Urinary bladder (tissue), 4 donors: ENCODE measurements around the gene MSMO1. TPM values are rescaled to one million over a fixed set of nuclear protein-coding genes. Genes with fewer than 3 reads are reported as not detected.
A peak's percentile ranks its signal among the peaks of the same experiment; 100 is the strongest.
"Not testable (repeated sequence)": the region's sequence is repeated elsewhere in the genome, so short reads cannot be mapped to it uniquely, and the experiment has no call there.

Experiments used
- DNase-seq: peaks from one replicate; pipeline ENCODE4 v3.0.0-alpha.2; 2015; ENCODE audit errors: extremely low spot score
- H3K27ac ChIP-seq: one replicate; pipeline ENCODE4 v1.5.1; 2013; ENCODE audit warnings: low read depth, mild to moderate bottlenecking, moderate library complexity
- H3K36me3 ChIP-seq: one replicate; pipeline ENCODE4 v1.6.1; 2013; ENCODE audit warnings: mild to moderate bottlenecking, moderate library complexity; ENCODE audit not compliant: insufficient read depth
- H3K4me1 ChIP-seq: one replicate; pipeline ENCODE4 v1.6.1; 2013; ENCODE audit warnings: mild to moderate bottlenecking, moderate library complexity; ENCODE audit not compliant: insufficient read depth
- H3K4me3 ChIP-seq: one replicate; pipeline ENCODE4 v1.5.1; 2013; ENCODE audit warnings: low read depth, low read length
- WGBS: extraction: QIAGEN DNeasy Blood & Tissue Kit; methylation state at CpG from one replicate; pipeline ENCODE4 v1.1.7; 2013; 5-methylcytosine and 5-hydroxymethylcytosine counted together
- polyA plus RNA-seq: library from polyadenylated mRNA; stranded (reverse); fragments of 200-250 nt; gene quantifications from one replicate; pipeline ENCODE4 v1.2.3, GENCODE V29; 2013
- total RNA-seq: library from RNA; depleted of rRNA; stranded (reverse); fragments of >200 nt; gene quantifications from one replicate; pipeline ENCODE4 v1.2.3, GENCODE V29; 2014
- donor health status: healthy with polysubstance abuse.
- donor health status: healthy.

The MSMO1 gene
- total RNA-seq (126 TPM), polyA plus RNA-seq (16.6 TPM)

GRCh38 chr4:165327211-165328100 is at the start of gene MSMO1:
TSS of gene MSMO1 (plus strand) at chr4:165327669. CDS start at chr4:165333371, 5,702 bp downstream.
- peak within 1 kb of the TSS; percentile 80 for H3K4me3 ChIP-seq
- no peaks in the 10 kb centered on the region for H3K36me3 ChIP-seq
- H3K27ac ChIP-seq = peak within 1 kb of the TSS; percentile 69
- under 1% methylated on average over 76 of the region's 76 CpGs for WGBS
- peaks cover 3% of the 10 kb centered on the region for H3K4me1 ChIP-seq
- peak; percentile 97 for DNase-seq

GRCh38 chr4:165279531-165279930 is 47.9 kb upstream of the MSMO1 start:
- H3K4me1 ChIP-seq, H3K4me3 ChIP-seq, H3K36me3 ChIP-seq, H3K27ac ChIP-seq, DNase-seq: not testable (repeated sequence)
- WGBS = 95% methylated on average over 20 of the region's 20 CpGs

- not testable (repeated sequence) for DNase-seq, H3K36me3 ChIP-seq, H3K4me3 ChIP-seq, H3K4me1 ChIP-seq, H3K27ac ChIP-seq
- 98% methylated on average over 3 of the region's 3 CpGs for WGBS
These were observed 42.8 kb upstream of the MSMO1 start for GRCh38 chr4:165284697-165285096.

- not testable (repeated sequence) for H3K27ac ChIP-seq, H3K36me3 ChIP-seq
- WGBS = 81% methylated on average over 4 of the region's 4 CpGs
These were observed 40.7 kb upstream of the MSMO1 start for GRCh38 chr4:165286619-165287340.

GRCh38 chr4:165288226-165288625 is 39.2 kb upstream of the MSMO1 start:
- H3K36me3 ChIP-seq = no peaks in the 10 kb centered on the region
- no peak overlapping the region for H3K4me3 ChIP-seq
- no peak for DNase-seq
- no peaks in the 10 kb centered on the region for H3K4me1 ChIP-seq
- 71% methylated on average over 3 of the region's 3 CpGs for WGBS
- H3K27ac ChIP-seq = no peak overlapping the region

More at GRCh38 chr4:165286619-165287340, 40.7 kb upstream of the MSMO1 start:
- H3K4me3 ChIP-seq, H3K4me1 ChIP-seq, DNase-seq: not testable (repeated sequence)

GRCh38 chr4:165288639-165289422 is 38.6 kb upstream of the MSMO1 start:
- Histone ChIP-seq H3K4me1 (no peaks in the 10 kb centered on the region), H3K27ac (no peak overlapping the region), H3K36me3 (no peaks in the 10 kb centered on the region), H3K4me3 (no peak overlapping the region)
- DNase-seq = no peak

GRCh38 chr4:165289423-165289785 is 38.1 kb upstream of the MSMO1 start:
- no peak overlapping the region for H3K4me3 ChIP-seq
- no peaks in the 10 kb centered on the region for H3K4me1 ChIP-seq
- DNase-seq = no peak
- H3K27ac ChIP-seq = no peak overlapping the region
- H3K36me3 ChIP-seq = no peaks in the 10 kb centered on the region

GRCh38 chr4:165293061-165293460 is 34.4 kb upstream of the MSMO1 start:
- H3K27ac ChIP-seq = no peak overlapping the region
- H3K4me3 ChIP-seq = no peak overlapping the region
- peaks cover 5% of the 10 kb centered on the region for H3K36me3 ChIP-seq
- DNase-seq = no peak
- 96% methylated on average over 6 of the region's 6 CpGs for WGBS
- no peaks in the 10 kb centered on the region for H3K4me1 ChIP-seq

- H3K36me3 ChIP-seq = peaks cover 6% of the 10 kb centered on the region
- no peak overlapping the region for H3K27ac ChIP-seq
- no peak for DNase-seq
- no peaks in the 10 kb centered on the region for H3K4me1 ChIP-seq
- 59% methylated on average over 2 of the region's 2 CpGs for WGBS
- no peak overlapping the region for H3K4me3 ChIP-seq
These were observed 33.4 kb upstream of the MSMO1 start for GRCh38 chr4:165293927-165294649.

- H3K36me3 ChIP-seq = peaks cover 6% of the 10 kb centered on the region
- H3K4me1 ChIP-seq = no peaks in the 10 kb centered on the region
- WGBS = 69% methylated on average over 5 of the region's 5 CpGs
- no peak overlapping the region for H3K27ac ChIP-seq
- DNase-seq = no peak
- H3K4me3 ChIP-seq = no peak overlapping the region
These were observed 32.6 kb upstream of the MSMO1 start for GRCh38 chr4:165294907-165295306.

- WGBS = 96% methylated on average over 8 of the region's 8 CpGs
- no peak for DNase-seq
- Histone ChIP-seq H3K4me3 (no peak overlapping the region), H3K27ac (no peak overlapping the region), H3K4me1 (no peaks in the 10 kb centered on the region), H3K36me3 (peaks cover 6% of the 10 kb centered on the region)
These were observed 29.8 kb upstream of the MSMO1 start for GRCh38 chr4:165297626-165298025.

GRCh38 chr4:165299399-165300060 is 27.9 kb upstream of the MSMO1 start:
- H3K4me3 ChIP-seq = no peak overlapping the region
- no peak for DNase-seq
- no peaks in the 10 kb centered on the region for H3K4me1 ChIP-seq
- 90% methylated on average over 5 of the region's 5 CpGs for WGBS
- H3K36me3 ChIP-seq = peaks cover 6% of the 10 kb centered on the region
- no peak overlapping the region for H3K27ac ChIP-seq

- Histone ChIP-seq H3K36me3 (peaks cover 6% of the 10 kb centered on the region), H3K27ac (no peak overlapping the region)
These were observed 25.6 kb upstream of the MSMO1 start for GRCh38 chr4:165301833-165302232.

More at GRCh38 chr4:165301833-165302232, 25.6 kb upstream of the MSMO1 start:
- WGBS = 19% methylated on average over 1 of the region's 1 CpG
- DNase-seq = no peak
- no peak overlapping the region for H3K4me3 ChIP-seq
- H3K4me1 ChIP-seq = no peaks in the 10 kb centered on the region
